H9 (cell line): ENCODE measurements around the gene PLN. TPM values are rescaled to one million over a fixed set of nuclear protein-coding genes. Genes with fewer than 3 reads are reported as not detected.

Experiments used
- DNase-seq: peaks from one replicate; pipeline ENCODE4 v3.0.0-alpha.2; 2017
- H2AFZ ChIP-seq: one replicate; pipeline ENCODE4 v1.6.1; 2013; ENCODE audit warnings: mild to moderate bottlenecking, low read length, control low read depth, moderate library complexity
- H2AK5ac ChIP-seq: 2 replicates; pipeline ENCODE4 v1.6.1; 2013; ENCODE audit warnings: low read length, control low read depth, mixed read lengths; ENCODE audit not compliant: insufficient read length
- H2BK120ac ChIP-seq: one replicate; pipeline ENCODE4 v1.6.1; 2013; ENCODE audit warnings: low read depth, mild to moderate bottlenecking, low read length, control low read depth, inconsistent platforms; ENCODE audit not compliant: poor library complexity, severe bottlenecking
- H2BK12ac ChIP-seq: 2 replicates; pipeline ENCODE4 v1.6.1; 2013; ENCODE audit warnings: low read length, control low read depth, mixed read lengths, low read depth; ENCODE audit not compliant: insufficient read length
- H2BK15ac ChIP-seq: 2 replicates; pipeline ENCODE4 v1.6.1; 2013; ENCODE audit warnings: low read depth, low read length, control low read depth
- H2BK20ac ChIP-seq: one replicate; pipeline ENCODE4 v1.6.1; 2013; ENCODE audit warnings: low read depth, mild to moderate bottlenecking, low read length, control low read depth, inconsistent platforms; ENCODE audit not compliant: poor library complexity, severe bottlenecking
- H2BK5ac ChIP-seq: 2 replicates; pipeline ENCODE4 v1.6.1; 2013; ENCODE audit warnings: low read length, control low read depth, mixed read lengths; ENCODE audit not compliant: insufficient read length
- H3K14ac ChIP-seq: 2 replicates; pipeline ENCODE4 v1.6.1; 2013; ENCODE audit warnings: low read length, control low read depth; ENCODE audit not compliant: insufficient read depth
- H3K18ac ChIP-seq: 2 replicates; pipeline ENCODE4 v1.6.1; 2013; ENCODE audit warnings: low read depth, mild to moderate bottlenecking, mixed read lengths, low read length, control low read depth; ENCODE audit not compliant: insufficient read length
- H3K23ac ChIP-seq: 2 replicates; pipeline ENCODE4 v1.6.1; 2013; ENCODE audit warnings: low read length, control low read depth, mixed read lengths, low read depth; ENCODE audit not compliant: insufficient read length
- H3K23me2 ChIP-seq: 2 replicates; pipeline ENCODE4 v1.6.1; 2013; ENCODE audit warnings: low read depth, mild to moderate bottlenecking, mixed read lengths, low read length, control low read depth; ENCODE audit not compliant: insufficient read length, poor library complexity, severe bottlenecking
- H3K27ac ChIP-seq: 2 replicates; pipeline ENCODE4 v1.5.1; 2013; ENCODE audit warnings: low read length, control low read depth, mixed read lengths, low read depth; ENCODE audit not compliant: insufficient read length
- H3K27me3 ChIP-seq: 2 replicates; pipeline ENCODE4 v1.6.1; 2013; ENCODE audit warnings: low read length, control low read depth, inconsistent platforms; ENCODE audit not compliant: insufficient read depth
- H3K4ac ChIP-seq: 2 replicates; pipeline ENCODE4 v1.6.1; 2013; ENCODE audit warnings: low read depth, mild to moderate bottlenecking, control low read depth, inconsistent platforms, low read length, moderate library complexity
- H3K4me1 ChIP-seq: 2 replicates; pipeline ENCODE4 v1.6.1; 2013; ENCODE audit warnings: low read length, control low read depth, inconsistent platforms; ENCODE audit not compliant: insufficient read depth
- H3K4me2 ChIP-seq: 2 replicates; pipeline ENCODE4 v1.6.1; 2013; ENCODE audit warnings: low read length, control low read depth, mixed read lengths; ENCODE audit not compliant: insufficient read length, insufficient read depth
- H3K56ac ChIP-seq: 2 replicates; pipeline ENCODE4 v1.6.1; 2013; ENCODE audit warnings: low read depth, mild to moderate bottlenecking, mixed read lengths, low read length, control low read depth; ENCODE audit not compliant: insufficient read length
- H3K79me1 ChIP-seq: 2 replicates; pipeline ENCODE4 v1.6.1; 2013; ENCODE audit warnings: low read depth, mild to moderate bottlenecking, moderate library complexity, low read length, control low read depth, inconsistent platforms; ENCODE audit not compliant: insufficient read depth, poor library complexity, severe bottlenecking
- H3K79me2 ChIP-seq: 2 replicates; pipeline ENCODE4 v1.6.1; 2013; ENCODE audit warnings: low read length, control low read depth, inconsistent platforms; ENCODE audit not compliant: insufficient read depth
- H3K9ac ChIP-seq: 2 replicates; pipeline ENCODE4 v1.6.1; 2013; ENCODE audit warnings: low read length, control low read depth, mixed read lengths; ENCODE audit not compliant: insufficient read length; ENCODE audit errors: extremely low read depth
- H3K9me3 ChIP-seq: one replicate; pipeline ENCODE4 v1.6.1; 2013; ENCODE audit warnings: low read depth, low read length, inconsistent platforms; ENCODE audit not compliant: control insufficient read depth
- H3T11ph ChIP-seq: one replicate; pipeline ENCODE4 v1.6.1; 2013; ENCODE audit warnings: mild to moderate bottlenecking, low read length, control low read depth, inconsistent platforms
- H4K20me1 ChIP-seq: one replicate; pipeline ENCODE4 v1.6.1; 2013; ENCODE audit not compliant: control insufficient read depth, insufficient read length, insufficient read depth
- H4K5ac ChIP-seq: 2 replicates; pipeline ENCODE4 v1.6.1; 2013; ENCODE audit warnings: low read depth, mild to moderate bottlenecking, mixed read lengths, low read length, control low read depth; ENCODE audit not compliant: insufficient read length
- H4K8ac ChIP-seq: replicated peaks from 2 replicates; pipeline ENCODE4 v1.6.1; 2013; ENCODE audit warnings: low read length, control low read depth, mixed read lengths, low read depth; ENCODE audit not compliant: insufficient read length
- H4K91ac ChIP-seq: 2 replicates; pipeline ENCODE4 v1.6.1; 2013; ENCODE audit warnings: low read depth, mild to moderate bottlenecking, moderate library complexity, mixed read lengths, low read length, control low read depth; ENCODE audit not compliant: insufficient read length
- H3K27ac Mint-ChIP-seq, 3 experiments: 2 replicates in 2 of 3; 3 replicates in 1 of 3; pipeline ENCODE4 v1.8.0; 2020 to 2021; ENCODE audit warnings: mixed read lengths in 3 of 3, mild to moderate bottlenecking in 1 of 3, moderate library complexity in 1 of 3
- H3K27me3 Mint-ChIP-seq: 2 replicates; pipeline ENCODE4 v1.8.0; 2021; ENCODE audit warnings: low read depth, mild to moderate bottlenecking, moderate library complexity, mixed read lengths
- H3K36me3 Mint-ChIP-seq, 3 experiments: 2 replicates in 2 of 3; 3 replicates in 1 of 3; pipeline ENCODE4 v1.8.0; 2020 to 2021; ENCODE audit warnings: low read depth in 3 of 3, mixed read lengths in 3 of 3; ENCODE audit not compliant: insufficient read depth in 1 of 3
- H3K4me1 Mint-ChIP-seq, 2 experiments: 2 replicates each; pipeline ENCODE4 v1.8.0; 2020; ENCODE audit warnings: mixed read lengths in 2 of 2
- H3K4me3 Mint-ChIP-seq, 2 experiments: 2 replicates in 1 of 2; 3 replicates in 1 of 2; pipeline ENCODE4 v1.8.0; 2020 to 2021; ENCODE audit warnings: mild to moderate bottlenecking in 2 of 2, mixed read lengths in 2 of 2, moderate library complexity in 1 of 2
- H3K9me3 Mint-ChIP-seq, 2 experiments: 2 replicates in 1 of 2; 3 replicates in 1 of 2; pipeline ENCODE4 v1.8.0; 2020; ENCODE audit warnings: mild to moderate bottlenecking in 2 of 2, mixed read lengths in 2 of 2, moderate library complexity in 1 of 2
- CTCF ChIP-seq: fragments of 200-600 bp; sonication (generic); conservative IDR thresholded peaks from 3 replicates; pipeline ENCODE4 v1.8.0; 2021; ENCODE audit warnings: antibody characterized with exemption, mild to moderate bottlenecking
- WGBS: extraction: QIAGEN DNeasy Blood & Tissue Kit; methylation state at CpG from one replicate; pipeline ENCODE4 v1.1.7; 2013; ENCODE audit warnings: missing lambda C conversion rate, low lambda C conversion rate, mixed read lengths; ENCODE audit not compliant: insufficient read length; ENCODE audit errors: extremely low coverage; 5-methylcytosine and 5-hydroxymethylcytosine counted together
- total RNA-seq: library from RNA; stranded (reverse); gene quantifications from 2 replicates; pipeline ENCODE4 v1.2.1, GENCODE V29; 2021

Gene PLN
- total RNA-seq, 1 experiment from 2014 or later: not detected

- no peak overlapping the region for H2BK12ac ChIP-seq
- H3K14ac ChIP-seq: no peak overlapping the region
- TF ChIP-seq CTCF: no peak
- H3K27me3 ChIP-seq: no peaks in the 10 kb centered on the region
- H4K91ac ChIP-seq: no peak overlapping the region
- no peak overlapping the region for H2BK20ac ChIP-seq
- no peak overlapping the region for H3K23ac ChIP-seq
- no peaks in the 10 kb centered on the region for H4K20me1 ChIP-seq
- no peaks in the 10 kb centered on the region for H3K4me1 ChIP-seq
- H3K18ac ChIP-seq: no peak overlapping the region
- H3K79me1 ChIP-seq: peaks cover 3% of the 10 kb centered on the region
- no peak overlapping the region for H2AK5ac ChIP-seq
- H2BK15ac ChIP-seq: no peak overlapping the region
- no peak overlapping the region for H3T11ph ChIP-seq
- Mint-ChIP-seq H3K4me3 (no peak overlapping the region), H3K9me3 (peaks cover 43 to 54% of the 10 kb centered on the region in 2 experiments), H3K36me3 (peaks cover 27 to 53% (median 45%) of the 10 kb centered on the region in 3 experiments), H3K27me3 (no peaks in the 10 kb centered on the region; the same call in 1 of the 2 replicates), H3K27ac (no peak overlapping the region), H3K4me1 (peaks cover 6 to 11% of the 10 kb centered on the region in 2 experiments)
- no peak overlapping the region for H4K8ac ChIP-seq
- H3K27ac ChIP-seq: no peak overlapping the region
- peaks cover 4% of the 10 kb centered on the region for H3K9me3 ChIP-seq
- WGBS: no CpG with 5 or more reads among the region's 2 CpGs
- H3K9ac ChIP-seq: no peak overlapping the region
- H3K4ac ChIP-seq: no peak overlapping the region
- no peak overlapping the region for H4K5ac ChIP-seq
- H2AFZ ChIP-seq: no peak overlapping the region
- H2BK120ac ChIP-seq: no peak overlapping the region
- H3K23me2 ChIP-seq: no peaks in the 10 kb centered on the region
- H2BK5ac ChIP-seq: no peak overlapping the region
- no peak overlapping the region for H3K56ac ChIP-seq
- no peaks in the 10 kb centered on the region for H3K79me2 ChIP-seq
- DNase-seq: peak; percentile 85
- H3K4me2 ChIP-seq: no peak overlapping the region
These were observed 31.7 kb downstream of the PLN start for GRCh38 chr6:118579786-118580185.
